ENCODE data around the gene TCERG1L. TPM values are rescaled to one million over a fixed set of nuclear protein-coding genes. Genes with fewer than 3 reads are reported as not detected.

Gene TCERG1L
- total and polyA plus RNA-seq, 8 donors = 0.18 TPM; not detected in 7

- H3K27ac ChIP-seq = no peak overlapping the region
- H3K9me3 ChIP-seq = no peaks in the 10 kb centered on the region
- DNase-seq = peak in 1 of 2 donors; percentile 20
- no peaks in the 10 kb centered on the region for H3K4me1 ChIP-seq
- 85 to 94% (median 88%) methylated on average over 14 of the region's 14 CpGs for WGBS, 5 donors
- H3K4me3 ChIP-seq = no peak overlapping the region
- intact Hi-C loops (cut with DNase I; ENCODE audit: low total_unique reads) = no loop called here
- no peak for TF ChIP-seq POLR2AphosphoS5 (IDR thresholded peaks at IDR 0.05)
- TF ChIP-seq POLR2A (IDR thresholded peaks at IDR 0.05) = no peak
- no peak for TF ChIP-seq CTCF (IDR thresholded peaks at IDR 0.05)
- no peak for TF ChIP-seq EP300 (IDR thresholded peaks at IDR 0.05)
- H3K27me3 ChIP-seq = peaks cover 0 to 26% (median 5%) of the 10 kb centered on the region in 3 donors
- no peaks in the 10 kb centered on the region for H3K36me3 ChIP-seq
These were observed 139.1 kb downstream of the TCERG1L start for GRCh38 chr10:131172433-131172832.

GRCh38 chr10:131169146-131169545 lies 142.4 kb downstream of the TCERG1L start:
- WGBS, 5 donors = 72 to 79% (median 75%) methylated on average over 7 of the region's 7 CpGs
- intact Hi-C loops (cut with DNase I; ENCODE audit: low total_unique reads) = no loop called here
- Histone ChIP-seq H3K36me3 (no peaks in the 10 kb centered on the region), H3K27ac (no peak overlapping the region), H3K27me3 (peaks cover 0 to 27% (median 5%) of the 10 kb centered on the region in 3 donors), H3K4me1 (no peaks in the 10 kb centered on the region), H3K4me3 (no peak overlapping the region), H3K9me3 (no peaks in the 10 kb centered on the region)
- DNase-seq = peak in 1 of 2 donors; percentile 11
- TF ChIP-seq POLR2AphosphoS5 (IDR thresholded peaks at IDR 0.05) = no peak
- TF ChIP-seq EP300 (IDR thresholded peaks at IDR 0.05) = no peak
- no peak for TF ChIP-seq POLR2A (IDR thresholded peaks at IDR 0.05)
- no peak for TF ChIP-seq CTCF (IDR thresholded peaks at IDR 0.05)

- no peaks in the 10 kb centered on the region for H3K9me3 ChIP-seq
- H3K4me3 ChIP-seq = no peak overlapping the region
- no peaks in the 10 kb centered on the region for H3K4me1 ChIP-seq
- intact Hi-C loops (cut with DNase I; ENCODE audit: low total_unique reads) = no loop called here
- TF ChIP-seq POLR2A (IDR thresholded peaks at IDR 0.05) (no peak), POLR2AphosphoS5 (IDR thresholded peaks at IDR 0.05) (no peak), CTCF (IDR thresholded peaks at IDR 0.05) (no peak), EP300 (IDR thresholded peaks at IDR 0.05) (no peak)
- 82 to 86% (median 83%) methylated on average over 10 to 17 of the region's 17 CpGs for WGBS, 5 donors
- peak in 1 of 2 donors; percentile 22 for DNase-seq
- no peak overlapping the region for H3K27ac ChIP-seq
- peaks cover 0 to 19% (median 5%) of the 10 kb centered on the region in 3 donors for H3K27me3 ChIP-seq
- no peaks in the 10 kb centered on the region for H3K36me3 ChIP-seq
These were observed 143.2 kb downstream of the TCERG1L start for GRCh38 chr10:131168238-131168875.

- no peak overlapping the region for H3K4me3 ChIP-seq
- H3K27ac ChIP-seq = no peak overlapping the region
- 68 to 79% (median 76%) methylated on average over 8 to 13 of the region's 13 CpGs for WGBS, 5 donors
- no peaks in the 10 kb centered on the region for H3K9me3 ChIP-seq
- intact Hi-C loops (cut with DNase I; ENCODE audit: low total_unique reads) = no loop called here
- TF ChIP-seq CTCF (IDR thresholded peaks at IDR 0.05) = no peak
- no peak for TF ChIP-seq POLR2AphosphoS5 (IDR thresholded peaks at IDR 0.05)
- TF ChIP-seq POLR2A (IDR thresholded peaks at IDR 0.05) = no peak
- no peak for TF ChIP-seq EP300 (IDR thresholded peaks at IDR 0.05)
- H3K36me3 ChIP-seq = no peaks in the 10 kb centered on the region
- H3K27me3 ChIP-seq = peaks cover 0 to 9% (median 3%) of the 10 kb centered on the region in 3 donors
- DNase-seq = peak in 1 of 2 donors; percentile 21
- peaks cover 0 to 4% (median 0%) of the 10 kb centered on the region in 4 donors for H3K4me1 ChIP-seq
These were observed 144.3 kb downstream of the TCERG1L start for GRCh38 chr10:131167036-131167860.

All from stomach (tissue), 9 donors.